T-helper 1 cell treated with Interleukin-12 subunit alpha and Interleukin-12 subunit beta and Interleukin-4 antibody, amounts not matched to agents 30 ng/mL and 1 ng/mL, for 36 hours (primary cell): Measurements from ENCODE around the gene YWHAE. TPM values are rescaled to one million over a fixed set of nuclear protein-coding genes. Genes with fewer than 3 reads are reported as not detected.
"Not testable (repeated sequence)": the region's sequence is repeated elsewhere in the genome, so short reads cannot be mapped to it uniquely, and the experiment has no call there.

Experiments
- intact Hi-C: fragments of 100-400 bp; cut with micrococcal nuclease; formaldehyde crosslinking; loops from one replicate; pipeline ENCODE4 v1.15.1; 2024
- total RNA-seq: library from RNA; stranded (reverse); gene quantifications from 2 replicates; pipeline ENCODE4 v1.2.3, GENCODE V29; 2022

YWHAE gene
- total RNA-seq, 1 donor from 2014 or later, result 335 TPM

DNA sequence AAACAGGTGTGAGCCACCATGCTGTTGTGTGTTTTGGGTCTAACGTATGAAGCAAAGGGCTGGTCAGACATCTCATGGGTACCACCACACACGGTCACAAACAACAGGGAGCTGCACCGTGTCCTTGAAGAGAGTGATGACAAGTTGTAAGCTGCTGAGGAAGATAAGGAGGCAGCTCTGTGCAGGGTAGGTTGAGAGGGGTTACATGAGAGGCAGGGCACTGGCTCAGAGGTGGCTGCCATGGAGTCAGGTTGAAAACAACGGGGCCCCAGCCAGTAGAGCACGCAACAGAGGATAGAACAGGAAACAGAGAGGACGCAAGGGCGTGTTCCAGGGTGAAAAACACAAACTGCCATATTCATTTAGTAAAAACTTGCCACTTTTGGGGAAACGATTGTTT, 68.3 kb downstream of the YWHAE start:
- intact Hi-C loops, result loop anchor here (1.0 to 5.0 kb wide), 4 partner anchors 39 to 208 kb away; no protein-coding TSS in a partner anchor

DNA sequence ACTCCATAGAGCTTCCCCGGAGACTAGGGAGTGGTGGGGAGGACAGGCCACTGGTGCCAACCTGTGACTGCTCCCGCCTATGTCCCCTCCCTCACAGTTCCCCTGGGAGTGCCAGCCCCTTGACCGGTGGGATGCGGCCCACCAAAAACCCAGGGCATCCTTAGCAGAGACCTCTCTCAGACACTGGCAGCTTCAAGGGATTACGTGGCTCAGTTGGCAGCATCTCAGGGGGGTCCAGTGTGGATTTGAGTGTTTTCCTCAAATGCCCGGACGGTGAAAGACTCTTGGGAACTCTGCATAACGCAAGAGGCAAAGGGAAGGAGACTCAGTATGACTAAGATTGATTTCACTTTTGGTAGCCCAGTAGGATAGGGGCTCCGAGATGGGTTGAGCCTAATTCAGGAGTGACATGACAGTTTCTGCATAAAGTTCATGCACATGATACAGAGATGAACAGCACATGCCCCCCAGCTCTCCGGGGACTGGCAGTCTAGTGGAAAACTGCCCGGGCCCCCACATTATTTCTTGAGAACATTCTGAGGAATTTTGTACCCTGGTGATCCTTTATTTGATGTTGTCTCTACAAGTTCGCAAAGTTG, 70.2 kb downstream of the YWHAE start:
- intact Hi-C loops, result loop anchor here (5.0 kb wide), 1 partner anchor 38 kb away; no protein-coding TSS in a partner anchor

DNA sequence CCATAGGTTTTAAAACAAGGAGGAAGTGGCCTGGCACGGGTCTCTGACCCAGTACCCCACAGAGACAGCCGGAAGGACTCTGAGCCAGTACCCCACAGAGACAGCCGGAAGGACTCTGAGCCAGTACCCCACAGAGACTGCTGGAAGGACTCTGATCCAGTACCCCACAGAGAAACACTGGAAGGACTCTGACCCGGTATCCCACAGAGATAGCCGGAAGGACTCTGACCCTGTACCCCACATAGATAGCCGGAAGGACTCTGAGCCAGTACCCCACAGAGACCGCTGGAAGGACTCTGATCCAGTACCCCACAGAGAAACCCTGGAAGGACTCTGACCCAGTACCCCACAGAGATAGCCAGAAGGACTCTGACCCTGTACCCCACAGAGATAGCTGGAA, 71.6 kb downstream of the YWHAE start:
- intact Hi-C loops, result no loop called here

DNA sequence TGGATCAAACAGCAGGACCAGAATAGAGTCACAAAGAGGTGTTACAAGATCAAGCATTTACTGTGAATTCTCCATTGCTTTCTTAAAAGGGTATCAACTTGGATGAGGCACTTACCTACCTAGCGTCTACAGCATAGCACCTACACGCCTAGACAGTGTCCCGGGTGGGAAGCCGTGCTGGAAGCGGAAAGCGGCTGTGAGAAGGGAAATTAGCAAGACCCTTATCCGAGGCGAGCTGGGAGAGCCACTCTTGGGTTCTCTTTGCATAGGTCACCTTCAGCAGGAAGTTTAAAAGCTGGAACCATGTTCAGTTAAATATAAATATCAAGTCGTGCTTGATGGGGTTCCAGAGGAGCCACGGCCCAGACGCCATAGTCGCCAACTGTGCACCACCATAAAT, 74.3 kb downstream of the YWHAE start:
- intact Hi-C loops, result no loop called here

DNA sequence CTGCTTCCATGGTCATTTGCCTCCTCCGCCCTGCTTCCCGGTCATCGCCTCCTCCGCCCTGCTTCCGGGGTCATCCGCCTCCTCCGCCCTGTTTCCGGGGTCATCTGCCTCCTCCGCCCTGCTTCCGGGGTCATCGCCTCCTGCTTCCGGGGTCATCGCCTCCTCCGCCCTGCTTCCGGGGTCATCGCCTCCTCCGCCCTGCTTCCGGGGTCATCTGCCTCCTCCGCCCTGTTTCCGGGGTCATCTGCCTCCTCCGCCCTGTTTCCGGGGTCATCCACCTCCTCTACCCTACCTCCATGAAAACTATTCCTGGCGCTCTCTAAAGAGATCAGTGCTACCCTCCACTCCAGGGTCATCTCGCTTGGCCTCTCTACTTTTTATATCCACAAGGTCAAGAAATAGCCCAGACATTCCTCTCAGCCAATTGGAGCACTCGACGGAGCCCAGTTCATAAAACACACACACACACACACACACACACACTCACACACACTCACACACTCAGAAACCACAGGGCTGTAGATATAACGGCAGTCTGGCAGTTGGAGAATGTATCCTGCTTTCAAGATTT, 75.7 kb downstream of the YWHAE start:
- intact Hi-C loops, result no loop called here

DNA sequence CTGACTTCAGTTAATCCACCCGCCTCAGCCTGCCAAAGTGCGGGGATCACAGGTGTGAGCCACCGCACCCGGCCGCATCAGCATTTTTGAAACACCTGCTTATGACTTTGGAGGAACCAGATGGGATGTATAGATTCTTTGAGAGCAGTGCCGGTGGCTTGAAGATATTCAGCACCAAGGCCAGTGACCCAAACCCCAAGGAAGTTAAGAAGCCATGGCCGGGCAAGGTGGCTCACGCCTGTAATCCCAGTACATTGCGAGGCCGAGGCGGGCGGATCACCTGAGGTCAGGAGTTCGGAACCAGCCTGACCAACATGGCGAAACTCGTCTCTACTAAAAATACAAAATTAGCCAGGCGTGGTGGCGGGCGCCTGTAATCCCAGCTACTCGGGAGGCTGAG, 76.7 kb downstream of the YWHAE start:
- intact Hi-C loops, result no loop called here

DNA sequence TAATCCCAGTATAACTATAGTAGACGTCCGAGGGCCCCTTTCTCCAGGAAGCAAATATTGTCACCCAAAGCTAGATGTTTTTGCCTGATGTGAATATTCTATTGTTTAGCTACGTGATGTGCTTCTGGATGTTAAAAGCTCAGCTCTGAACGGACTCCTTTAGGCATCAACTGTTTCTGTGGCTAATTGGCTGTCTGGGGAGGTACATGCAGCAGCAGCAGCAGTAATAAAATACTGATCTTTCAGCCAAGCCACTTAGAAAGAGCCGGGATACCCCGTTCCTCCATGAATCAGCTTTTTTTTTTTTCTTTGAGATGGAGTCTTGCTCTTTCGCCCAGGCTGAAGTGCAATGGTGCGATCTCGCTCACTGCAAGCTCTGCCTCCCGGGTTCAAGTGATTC, 77.5 kb downstream of the YWHAE start:
- intact Hi-C loops, result no loop called here

DNA sequence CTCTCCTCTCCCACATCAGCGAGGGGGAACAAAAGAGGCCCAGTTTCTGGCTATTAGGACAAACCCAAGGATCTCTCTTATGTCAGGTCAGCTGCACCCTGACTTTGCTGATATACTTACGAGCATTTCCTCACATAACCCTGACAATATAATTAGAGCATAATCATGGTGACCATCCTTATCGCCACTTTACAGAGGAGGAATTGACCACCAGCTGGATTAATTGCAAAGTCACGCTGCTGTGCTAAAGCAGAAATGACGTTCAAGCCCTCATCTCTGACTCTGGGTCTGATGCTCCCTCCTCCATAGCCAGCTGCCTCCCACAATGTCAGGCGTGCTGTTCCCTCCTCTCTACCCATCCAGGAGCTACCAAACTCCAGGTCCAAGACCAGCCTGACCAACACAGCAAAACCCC, 78.0 kb downstream of the YWHAE start:
- intact Hi-C loops, result no loop called here

DNA sequence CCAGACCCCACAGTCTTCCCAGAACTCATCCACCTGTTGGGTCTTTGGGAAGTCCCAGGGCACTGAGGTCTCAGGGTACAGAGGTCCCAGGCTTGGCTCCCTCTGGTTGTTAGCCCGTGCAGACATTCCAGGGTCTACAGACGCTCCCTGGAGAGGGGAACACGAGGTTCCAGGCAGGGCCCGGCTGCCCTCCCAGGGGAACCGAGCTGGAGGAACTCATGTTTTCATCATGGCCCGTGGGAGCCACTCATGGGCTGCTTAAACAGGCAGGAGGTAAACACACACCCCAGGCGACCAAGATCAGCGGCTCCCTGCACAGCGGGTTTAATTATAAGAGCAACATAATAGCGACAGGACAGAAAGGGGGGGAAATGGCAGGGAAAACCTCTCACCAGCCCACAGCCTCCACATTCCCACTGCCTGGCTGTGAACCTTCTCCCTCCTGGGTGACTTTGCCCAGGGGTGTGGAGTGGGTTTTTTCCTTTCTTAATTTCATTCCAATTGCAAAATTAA, 84.1 kb downstream of the YWHAE start:
- intact Hi-C loops, result no loop called here

DNA sequence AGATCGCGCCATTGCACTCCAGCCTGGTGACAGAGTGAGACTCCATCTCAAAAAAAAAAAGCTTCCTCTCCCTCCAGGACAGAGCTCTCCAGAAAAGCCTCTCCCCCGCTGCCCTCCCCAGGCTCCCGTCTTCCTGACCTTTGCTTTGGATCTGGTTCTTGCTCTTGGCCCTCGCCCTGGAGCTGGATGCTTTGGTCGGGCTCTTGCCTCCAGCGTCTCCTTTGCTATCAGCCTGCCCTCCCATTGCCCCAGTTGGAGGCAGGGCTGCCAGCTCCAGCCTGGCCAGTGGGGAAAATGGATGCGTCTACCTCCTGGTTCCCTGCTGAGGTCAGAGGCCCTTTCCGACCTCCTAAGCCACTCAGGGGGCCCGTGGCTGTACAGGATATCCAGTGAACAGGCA, 84.6 kb downstream of the YWHAE start:
- intact Hi-C loops, result no loop called here

DNA sequence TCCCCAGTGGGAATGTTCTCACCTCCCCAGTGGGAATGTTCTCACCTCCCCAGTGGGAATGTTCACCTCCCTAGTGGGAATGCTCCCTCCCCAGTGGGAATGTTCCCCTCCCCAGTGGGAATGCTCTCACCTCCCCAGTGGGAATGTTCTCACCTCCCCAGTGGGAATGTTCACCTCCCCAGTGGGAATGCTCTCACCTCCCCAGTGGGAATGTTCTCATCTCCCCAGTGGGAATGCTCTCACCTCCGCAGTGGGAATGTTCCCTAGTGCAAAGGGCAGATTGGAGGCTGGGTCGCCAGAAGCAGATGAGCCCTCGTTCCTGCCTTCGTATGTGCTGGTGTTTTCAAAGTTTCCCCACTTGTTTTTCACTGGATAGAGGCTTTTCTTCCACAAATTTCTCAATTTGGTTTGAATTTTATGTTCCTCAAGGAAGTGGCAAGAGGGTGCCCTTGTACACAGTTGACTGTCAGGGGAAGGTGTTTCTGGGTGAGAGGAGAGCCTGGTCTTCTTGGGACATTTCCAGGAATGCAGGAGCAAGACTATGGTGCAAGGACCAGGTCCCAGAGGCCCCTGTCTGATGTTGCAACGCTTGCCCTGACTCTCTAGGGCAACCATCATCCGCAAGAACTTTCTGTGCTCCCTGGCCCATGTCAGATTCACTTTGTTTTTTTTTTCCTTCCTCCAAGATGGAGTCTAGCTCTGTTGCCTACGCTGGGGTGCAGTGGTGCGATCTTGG, 86.6 kb downstream of the YWHAE start:
- intact Hi-C loops, result no loop called here

DNA sequence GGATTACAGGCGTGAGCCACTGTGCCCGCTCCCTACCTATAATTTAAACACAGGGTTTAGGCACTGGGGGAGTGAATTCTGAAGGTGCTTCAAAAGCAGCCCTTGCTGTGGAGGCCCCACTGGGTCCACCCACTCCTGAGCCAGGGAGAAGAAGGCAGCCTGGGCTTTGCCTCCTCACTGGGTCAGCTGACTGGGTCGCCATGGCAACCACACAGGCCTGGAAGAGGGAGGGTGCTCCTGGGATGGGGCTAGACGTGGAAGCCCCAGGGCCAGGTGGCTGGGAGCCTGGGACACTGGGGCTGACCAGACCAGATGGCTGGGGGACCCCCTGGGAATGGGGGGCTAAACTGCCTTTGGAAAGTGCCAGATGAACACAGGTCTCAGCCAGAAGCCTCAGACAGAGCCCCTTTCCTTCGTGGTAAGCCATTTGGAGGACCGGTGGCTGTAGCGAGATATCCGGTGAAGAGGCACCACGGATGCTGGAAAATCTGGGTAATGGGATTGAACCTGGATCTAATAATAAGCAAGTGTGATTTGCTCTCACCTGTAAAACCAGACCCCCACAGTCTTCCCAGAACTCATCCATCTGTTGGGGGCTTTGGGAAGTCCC, 87.7 kb downstream of the YWHAE start:
- intact Hi-C loops, result no loop called here

DNA sequence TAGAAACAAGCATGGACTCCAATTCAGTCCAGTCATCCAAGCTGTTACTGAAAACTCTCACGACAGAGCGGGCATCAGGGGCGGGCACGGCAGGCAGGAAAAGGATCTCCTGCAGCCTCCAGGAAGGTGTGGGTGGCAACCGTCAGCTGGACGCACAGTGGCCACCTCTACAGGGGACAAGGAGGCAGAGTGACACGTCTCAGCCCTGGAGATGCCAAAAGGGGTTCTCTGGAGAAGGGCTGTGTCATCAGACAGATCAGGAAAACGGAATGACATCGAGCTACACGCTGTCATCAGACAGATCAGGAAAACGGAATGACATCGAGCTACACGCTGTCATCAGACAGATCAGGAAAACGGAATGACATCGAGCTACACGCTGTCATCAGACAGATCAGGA, 92.2 kb downstream of the YWHAE start:
- intact Hi-C loops, result not testable (repeated sequence)

DNA sequence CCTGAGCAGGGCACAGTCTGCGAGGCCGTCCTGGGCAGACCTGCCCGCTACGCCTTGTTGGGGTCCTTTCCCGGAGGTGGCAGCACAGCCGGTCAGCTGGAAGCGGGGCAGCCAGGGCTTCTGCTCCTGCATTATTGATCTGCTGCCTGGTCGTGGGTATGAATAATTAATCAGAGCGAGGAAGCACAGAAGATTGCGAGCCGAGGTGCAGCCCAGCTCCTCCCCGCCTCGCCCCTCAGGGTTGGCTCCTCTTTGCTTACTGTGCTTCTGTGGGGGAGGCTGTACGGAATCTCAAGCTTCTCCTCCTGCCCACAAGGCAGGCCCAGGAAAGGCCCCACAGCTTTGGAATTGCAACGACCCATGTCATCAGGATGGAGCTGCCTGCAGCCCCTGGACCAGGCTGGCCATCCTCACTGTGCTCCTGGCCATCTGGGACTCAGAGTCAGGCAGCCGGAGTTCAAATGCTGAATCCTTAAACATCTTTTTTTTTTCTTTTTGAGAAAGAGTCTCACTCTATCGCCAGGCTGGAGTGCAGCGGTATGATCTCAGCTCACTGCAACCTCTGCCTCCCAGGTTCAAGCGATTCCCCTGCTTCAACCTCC, 95.0 kb downstream of the YWHAE start:
- intact Hi-C loops, result no loop called here

DNA sequence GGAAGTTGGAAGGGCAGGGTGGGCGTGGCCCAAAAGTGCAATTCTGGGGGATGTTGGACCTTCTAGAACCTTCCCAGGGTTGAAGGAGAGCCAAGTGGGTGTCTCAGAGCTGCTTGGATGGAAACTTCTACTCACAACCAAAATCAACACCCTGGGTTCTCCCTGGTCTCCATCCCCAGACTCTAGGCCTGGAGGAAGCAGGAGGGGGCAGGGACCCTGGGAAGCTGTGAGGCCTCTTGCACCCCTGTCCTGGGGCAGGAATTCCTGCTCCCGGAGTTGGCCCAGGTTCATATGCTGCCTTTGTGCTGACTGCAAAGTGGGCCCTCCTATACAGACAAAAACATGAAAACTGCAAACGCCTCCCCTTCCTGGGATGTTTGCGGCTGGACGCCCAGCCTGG, 95.5 kb downstream of the YWHAE start:
- intact Hi-C loops, result no loop called here

DNA sequence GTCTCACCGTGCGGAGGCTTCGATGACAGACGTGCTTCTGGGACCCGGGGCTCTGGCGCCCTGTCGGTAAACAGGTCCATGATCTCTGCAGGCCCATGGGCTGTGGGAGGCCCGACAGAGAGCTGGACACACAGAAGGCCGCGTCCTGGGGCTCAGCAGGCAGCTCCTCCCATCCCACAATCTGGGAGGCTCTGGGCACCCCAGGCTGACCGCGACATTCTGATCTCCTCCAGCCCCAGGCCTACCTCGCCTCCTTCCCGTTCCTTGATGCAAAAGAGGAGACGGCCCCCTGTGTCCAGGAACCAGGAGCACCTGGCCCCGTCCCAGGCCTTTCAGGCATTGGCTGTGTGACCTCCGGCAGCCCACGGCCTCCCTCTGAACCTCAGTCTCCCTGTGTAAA, 97.3 kb downstream of the YWHAE start:
- intact Hi-C loops, result no loop called here

DNA sequence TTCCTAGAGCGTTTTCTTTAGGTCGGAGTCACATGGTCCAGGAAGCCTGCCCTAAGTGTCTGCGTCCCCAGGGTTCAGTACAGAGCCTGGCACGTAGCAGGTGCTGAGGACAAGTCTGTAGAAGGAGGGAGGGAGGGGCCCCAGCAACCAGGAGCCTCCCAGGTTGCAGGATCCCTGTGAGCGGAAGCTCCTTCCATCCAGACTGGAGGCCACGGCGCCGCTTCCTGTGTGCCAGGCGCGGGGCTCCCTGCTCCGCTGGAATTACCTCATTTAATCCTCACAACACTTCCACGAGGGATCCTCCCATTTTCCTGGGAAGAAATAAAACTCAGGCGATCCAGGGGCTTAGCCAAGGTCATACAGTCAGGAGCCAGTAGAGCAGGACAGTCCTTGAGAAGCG, 98.5 kb downstream of the YWHAE start:
- intact Hi-C loops, result no loop called here

DNA sequence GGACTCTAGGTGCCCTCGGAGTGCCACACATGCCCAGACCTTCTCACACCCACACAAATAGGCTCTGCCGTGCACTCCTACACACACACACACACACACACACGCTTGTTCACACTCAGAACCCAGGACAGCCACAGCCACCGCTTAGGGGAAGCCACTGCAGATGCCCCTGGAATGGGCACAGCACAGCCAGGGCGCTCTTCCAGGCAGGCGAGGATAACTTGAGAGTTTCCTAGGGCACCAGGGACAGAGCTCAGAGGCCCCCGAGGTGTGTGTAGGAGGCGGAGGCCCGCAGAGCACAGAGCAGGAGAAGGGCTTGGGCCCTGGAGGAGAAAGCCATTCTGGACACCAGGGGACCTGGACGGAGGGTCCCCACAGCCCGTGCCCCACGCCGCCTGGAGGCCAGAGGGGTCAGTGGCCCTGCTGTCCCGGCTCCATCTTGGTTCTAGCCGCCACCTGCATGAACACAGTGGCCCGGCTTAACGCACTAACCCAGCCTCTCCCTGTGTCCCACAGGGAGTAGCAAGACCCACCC, 99.6 kb downstream of the YWHAE start:
- intact Hi-C loops, result no loop called here

DNA sequence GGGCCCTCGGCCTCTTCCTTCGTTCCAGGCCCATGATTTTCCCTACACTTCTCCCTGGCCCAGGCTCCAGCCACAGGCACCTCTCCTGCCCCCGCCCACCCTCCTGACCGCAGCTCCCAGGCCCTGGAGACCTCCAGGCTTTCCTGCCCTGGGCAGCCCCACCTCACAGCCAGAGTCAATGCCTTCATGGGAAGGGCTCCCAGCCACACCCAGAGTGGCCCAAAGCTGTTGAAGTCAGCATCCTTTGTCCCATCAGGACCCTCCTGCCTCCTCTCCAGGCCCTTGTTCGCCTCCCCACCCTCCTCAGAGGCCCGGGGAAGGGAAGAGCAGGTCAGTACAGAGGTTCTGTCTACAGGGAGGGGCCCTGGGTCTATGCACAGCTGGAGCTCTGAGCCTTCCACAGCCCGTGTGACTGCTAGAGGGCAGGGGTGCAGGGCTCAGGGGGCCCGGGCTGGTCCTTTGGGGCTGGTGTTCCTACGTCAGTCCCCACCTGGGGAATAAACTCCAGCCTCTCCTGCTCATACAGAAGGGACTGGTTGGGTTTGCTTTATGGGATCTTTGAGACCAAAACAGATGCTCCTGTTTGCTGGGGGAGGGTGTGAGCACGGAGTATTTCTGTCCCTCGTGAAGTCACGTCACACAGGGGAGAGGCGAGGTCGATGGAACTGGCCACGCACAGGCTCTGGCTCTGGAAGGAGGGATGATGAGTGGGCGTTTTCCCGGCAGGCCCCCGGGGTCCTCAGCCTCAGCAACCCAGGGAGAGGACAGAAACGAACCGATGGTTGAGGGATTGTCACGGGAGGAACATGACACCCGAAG, 100.3 kb downstream of the YWHAE start:
- intact Hi-C loops, result no loop called here

DNA sequence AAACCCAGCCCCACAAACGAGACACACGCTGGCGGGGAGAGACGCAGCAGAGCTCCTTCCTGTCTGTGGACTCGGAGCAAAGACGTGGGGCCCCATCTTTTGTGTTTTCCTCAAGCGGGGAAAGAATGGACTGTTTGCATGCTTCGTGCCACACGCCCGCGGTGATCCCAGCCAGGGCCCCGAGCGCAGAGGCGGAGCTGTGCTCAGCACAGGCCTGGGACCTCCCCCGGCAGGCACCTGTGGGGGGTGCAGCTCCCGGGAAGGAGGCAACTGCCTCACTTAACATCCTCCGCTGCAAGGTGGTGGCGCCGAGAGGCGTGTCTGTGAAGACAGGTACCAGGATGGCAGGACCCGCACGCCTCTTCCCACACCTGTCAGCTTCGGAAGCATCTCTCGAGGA, 101.4 kb downstream of the YWHAE start:
- intact Hi-C loops, result no loop called here
